Measurements from ENCODE around the gene TGFBI.

Gene TGFBI

DNA sequence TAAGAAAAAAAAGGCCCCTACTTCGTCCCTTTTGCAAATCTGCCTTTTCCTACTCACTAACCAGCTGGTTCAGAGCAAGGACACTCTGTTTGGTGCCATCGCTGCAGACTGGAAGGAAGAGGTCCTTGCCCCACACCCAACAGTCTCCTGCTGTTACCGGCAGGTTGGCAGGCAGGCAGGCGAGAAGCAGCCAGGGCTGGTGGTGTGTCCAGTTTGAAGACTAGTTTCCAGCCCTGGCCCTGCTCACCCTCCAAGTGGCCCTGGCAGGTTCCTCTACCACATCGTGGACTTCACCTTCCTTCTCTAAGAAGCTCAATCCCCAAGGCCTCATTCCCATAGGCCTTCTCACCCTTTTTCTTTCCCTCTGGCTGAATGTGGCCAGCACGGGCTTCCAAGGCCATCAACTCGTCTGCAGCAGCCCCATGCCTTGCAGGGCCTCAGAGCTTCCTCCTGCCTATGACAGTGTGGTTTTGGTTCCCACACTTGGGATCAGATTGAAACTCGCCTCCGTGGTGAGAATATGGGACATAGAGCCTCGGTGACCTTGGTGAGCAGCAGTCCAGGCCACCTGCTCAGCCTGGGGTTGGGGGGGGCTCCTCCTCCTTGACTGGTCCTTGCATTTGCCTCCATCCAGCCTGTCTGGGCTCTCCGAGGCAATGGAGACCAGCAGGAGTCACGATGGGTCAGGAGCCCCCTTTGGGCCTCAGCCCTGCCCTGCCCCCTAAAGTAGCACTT, 22.9 kb downstream of the TGFBI start:
- DNase-seq: no peak

DNA sequence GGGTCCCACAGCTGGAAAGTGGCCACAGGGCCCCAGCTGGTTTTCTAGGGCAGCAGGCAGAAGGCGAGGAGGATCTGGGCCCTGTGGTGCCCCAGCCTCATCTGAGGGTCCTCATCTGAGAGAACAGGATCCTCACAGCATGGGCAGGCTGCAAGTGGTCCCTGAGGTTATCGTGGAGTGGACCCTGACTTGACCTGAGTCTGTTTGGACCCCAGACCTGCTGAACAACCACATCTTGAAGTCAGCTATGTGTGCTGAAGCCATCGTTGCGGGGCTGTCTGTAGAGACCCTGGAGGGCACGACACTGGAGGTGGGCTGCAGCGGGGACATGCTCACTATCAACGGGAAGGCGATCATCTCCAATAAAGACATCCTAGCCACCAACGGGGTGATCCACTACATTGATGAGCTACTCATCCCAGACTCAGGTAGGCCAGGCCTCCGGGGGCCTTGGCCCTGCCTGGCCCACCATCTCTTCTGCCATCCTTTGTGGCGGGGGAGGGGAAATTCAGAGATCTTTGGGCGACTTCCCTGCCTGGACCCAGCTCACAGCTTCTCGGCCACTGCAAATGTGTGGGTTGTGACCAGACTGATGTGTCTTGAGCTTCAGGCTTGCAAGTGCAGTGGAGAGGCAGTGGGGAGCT, 24.0 kb downstream of the TGFBI start:
- DNase-seq: no peak

DNA sequence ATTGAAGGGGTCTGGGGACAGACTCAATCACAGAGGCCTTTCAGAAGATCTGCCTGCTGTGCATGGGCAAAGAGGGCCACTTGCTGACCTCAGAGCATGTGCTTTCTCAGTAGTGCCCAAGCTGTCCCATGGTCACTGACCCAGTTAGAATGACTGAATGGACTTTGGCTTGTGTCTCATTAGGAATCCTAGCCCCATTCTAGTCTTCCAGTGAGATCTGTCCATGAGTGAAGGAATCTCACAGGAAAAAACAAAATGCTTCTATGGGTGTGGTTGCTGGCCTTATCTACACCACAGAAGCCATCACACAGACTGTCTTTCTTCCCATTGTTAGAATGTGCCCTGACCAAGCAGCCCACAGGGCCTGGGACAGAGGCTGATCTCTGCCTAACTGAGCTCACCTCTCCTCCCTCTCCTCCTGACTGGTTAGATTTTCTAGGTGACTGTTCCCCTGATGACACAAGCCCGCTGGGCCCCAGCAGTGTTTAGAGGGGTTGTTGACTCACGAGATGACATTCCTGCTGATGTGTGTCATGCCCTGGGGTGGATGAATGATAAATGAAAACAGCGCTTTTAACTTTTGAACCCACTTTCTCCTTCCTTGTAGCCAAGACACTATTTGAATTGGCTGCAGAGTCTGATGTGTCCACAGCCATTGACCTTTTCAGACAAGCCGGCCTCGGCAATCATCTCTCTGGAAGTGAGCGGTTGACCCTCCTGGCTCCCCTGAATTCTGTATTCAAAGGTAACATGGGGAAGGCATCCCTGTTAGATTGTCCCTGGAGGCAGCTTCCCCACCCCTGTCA, 24.8 kb downstream of the TGFBI start:
- DNase-seq: no peak

DNA sequence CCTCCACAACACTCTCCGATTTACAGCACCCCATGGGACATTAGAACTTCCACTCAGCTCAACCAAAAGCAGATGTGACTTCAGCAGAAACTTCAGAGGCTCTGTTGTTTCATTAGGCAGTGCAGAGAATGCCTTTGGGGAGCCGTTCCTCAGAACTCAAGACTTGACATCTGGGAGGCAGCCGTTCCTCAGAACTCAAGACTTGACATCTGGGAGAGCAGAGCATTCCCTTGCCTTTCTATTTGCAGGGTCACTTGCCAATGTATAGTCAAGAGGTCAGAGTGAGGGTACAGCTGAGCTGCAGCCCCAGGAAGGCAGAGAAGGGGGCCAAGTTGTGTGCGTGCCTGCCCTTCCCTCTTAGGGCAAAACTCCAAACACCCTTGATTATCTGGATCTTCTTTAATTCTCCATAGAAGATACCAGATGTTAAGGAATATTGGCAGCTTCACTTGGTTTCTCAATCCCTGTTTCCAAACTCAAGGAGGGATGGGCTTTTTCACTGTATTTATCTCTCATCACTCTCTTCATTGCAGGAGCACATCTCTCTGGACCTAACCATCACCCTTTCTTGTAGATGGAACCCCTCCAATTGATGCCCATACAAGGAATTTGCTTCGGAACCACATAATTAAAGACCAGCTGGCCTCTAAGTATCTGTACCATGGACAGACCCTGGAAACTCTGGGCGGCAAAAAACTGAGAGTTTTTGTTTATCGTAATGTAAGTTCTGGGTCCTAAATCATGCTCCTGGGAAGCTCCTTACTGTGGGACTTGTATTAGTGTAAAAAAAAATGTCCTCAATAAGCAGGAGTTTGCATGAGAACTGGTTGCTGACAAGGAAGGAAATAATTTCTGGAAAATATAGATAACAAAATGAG, 25.6 kb downstream of the TGFBI start:
- DNase-seq: no peak

DNA sequence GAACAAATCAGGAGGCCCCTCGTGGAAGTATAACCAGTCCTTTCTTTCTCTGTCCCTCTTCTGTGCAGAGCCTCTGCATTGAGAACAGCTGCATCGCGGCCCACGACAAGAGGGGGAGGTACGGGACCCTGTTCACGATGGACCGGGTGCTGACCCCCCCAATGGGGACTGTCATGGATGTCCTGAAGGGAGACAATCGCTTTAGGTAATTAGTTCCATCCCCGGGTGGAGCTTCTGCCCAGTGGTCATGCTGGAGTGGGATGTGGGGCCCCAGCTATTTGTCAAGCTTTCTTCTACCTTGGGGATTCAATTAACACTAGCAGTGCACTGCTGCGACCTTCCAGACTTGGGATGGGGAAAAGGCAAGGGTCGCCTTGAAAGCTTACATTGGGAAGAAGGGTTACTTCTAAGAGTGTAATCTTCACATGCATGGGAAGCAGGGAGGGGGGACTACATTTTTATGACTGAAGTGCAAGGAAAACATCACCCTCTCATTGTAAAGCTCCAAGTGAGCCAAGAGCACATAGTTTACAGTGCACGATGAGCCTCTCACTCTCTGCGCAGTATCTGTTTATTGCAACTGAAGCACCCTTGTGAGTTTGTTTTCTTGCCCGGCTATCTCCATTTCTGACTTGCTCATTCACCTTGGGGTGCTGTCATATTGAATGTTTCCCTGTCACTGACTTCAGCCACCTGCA, 27.0 kb downstream of the TGFBI start:
- DNase-seq: no peak

DNA sequence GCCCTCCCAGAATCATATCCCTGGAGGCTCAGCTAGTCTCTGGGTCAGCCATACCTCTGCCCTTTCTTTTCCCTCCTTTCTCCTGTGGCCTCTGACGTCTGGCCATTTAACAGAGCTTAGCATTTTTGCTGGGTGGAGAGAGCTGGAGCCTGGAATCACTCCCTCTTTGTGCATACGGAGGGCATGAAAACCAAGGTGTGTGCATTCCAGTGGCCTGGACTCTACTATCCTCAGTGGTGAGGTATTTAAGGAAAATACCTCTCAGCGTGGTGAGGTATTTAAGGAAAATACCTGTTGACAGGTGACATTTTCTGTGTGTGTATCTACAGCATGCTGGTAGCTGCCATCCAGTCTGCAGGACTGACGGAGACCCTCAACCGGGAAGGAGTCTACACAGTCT, 27.5 kb downstream of the TGFBI start:
- DNase-seq: no peak

DNA sequence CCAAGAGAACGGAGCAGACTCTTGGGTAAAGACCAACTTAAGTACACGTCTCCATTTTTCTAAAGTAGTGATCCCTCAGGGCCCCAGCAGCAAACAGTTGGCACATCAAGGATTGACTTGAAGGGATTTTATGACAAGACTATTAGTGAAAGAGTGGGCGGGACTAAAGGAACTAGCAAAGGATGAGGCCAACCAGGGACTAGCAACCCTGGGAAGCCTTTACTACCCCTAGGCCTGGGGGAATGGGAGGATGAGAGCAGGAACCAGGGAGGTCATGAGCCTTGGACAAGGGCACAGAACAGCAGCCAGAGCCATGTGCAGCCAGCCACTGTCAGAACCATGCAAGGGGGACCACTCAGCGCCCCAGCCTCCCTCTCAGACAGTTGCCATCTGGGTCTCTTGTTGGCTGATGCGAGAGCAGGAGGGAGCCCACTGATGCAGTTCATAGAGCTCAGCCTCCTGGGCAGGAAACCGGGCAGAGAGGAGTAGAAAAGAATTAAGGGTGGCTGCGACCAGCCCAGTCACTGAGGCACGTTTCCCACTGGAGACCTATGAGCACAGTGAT, 28.1 kb downstream of the TGFBI start:
- no peak for DNase-seq

DNA sequence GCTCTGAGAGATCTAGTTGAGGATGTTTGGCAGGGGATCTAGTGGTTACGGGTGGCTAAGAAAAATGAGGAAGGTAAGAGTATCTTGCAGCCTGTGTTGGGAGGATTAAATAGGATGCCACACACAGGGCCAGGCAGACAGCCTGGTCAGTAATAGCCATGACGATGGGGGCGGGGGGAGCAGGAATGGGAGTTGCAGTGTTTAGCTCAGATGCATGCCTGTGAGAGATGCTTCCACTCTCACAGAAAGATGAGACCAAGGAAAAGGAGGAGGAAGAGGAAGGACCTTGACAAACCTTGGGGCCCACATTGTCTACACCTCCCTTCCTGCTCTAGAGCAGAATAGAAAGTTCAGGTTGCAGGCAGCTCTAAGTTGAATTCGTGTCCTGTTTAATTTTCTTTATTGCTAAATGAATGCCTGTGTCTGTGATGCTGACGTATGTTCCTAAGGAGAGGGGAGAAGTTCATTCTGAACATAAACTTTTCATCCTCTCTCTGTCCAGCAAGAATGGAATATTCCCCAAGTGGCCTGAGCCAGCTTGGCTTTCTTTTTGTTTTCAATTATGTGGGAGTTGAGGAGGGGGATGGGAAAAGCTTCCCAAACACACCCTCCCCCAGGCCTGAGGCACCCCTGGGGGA, 28.7 kb downstream of the TGFBI start:
- DNase-seq: no peak

DNA sequence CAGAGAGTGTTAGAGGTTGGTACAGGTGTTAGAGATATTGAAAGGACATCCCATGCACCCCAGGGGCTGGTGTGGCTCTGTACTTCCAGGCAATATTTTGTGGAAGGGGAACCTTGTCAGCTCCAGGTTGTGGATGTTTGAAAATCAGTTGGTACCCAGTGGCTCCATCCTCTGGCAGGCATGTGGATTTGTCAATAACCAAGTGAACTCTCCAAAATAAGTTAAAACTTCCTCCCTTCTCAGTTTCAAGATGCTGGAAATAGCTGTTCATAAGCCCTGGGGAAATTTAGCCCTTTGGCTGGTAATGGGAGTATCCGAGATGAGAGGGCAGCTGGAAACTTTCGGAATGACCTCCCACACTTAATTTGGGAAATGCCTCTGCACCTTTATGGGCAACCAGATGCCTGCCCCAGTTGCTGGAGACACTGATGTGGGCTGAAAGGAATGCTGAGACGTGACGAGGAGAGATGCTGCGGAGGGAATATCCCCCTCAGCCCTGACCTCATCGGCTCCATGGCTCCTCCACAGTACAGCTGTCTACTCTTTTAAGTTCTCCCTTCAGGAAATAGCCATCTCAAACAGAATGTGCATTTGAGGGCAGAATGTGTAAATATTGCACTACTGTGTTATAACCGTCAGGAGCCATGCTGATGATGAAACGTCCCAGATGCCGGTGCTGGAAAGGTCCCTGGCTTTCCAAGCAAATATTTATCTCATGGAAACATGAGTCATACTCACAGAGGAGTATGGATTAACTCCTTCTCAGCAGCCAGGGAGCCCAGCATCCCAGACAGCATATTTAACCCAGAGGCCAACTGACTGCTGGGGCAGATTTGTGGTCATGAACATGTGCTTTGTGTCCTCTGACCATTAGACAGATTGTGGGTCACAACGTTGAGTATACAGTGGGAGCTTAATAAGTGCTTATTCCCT, 29.5 kb downstream of the TGFBI start:
- DNase-seq: no peak

DNA sequence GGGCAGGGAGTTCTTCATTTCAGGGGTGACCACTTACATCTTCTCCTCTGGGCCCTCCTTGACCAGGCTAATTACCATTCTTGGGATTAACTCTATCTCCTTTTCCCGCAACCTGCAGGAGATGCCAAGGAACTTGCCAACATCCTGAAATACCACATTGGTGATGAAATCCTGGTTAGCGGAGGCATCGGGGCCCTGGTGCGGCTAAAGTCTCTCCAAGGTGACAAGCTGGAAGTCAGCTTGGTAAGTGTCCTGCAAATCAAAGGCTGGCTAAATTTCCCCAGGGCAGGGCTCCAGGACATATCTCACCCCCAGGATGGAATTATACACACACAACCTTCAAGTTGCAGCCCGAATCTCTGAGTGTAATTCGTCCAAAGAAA, 30.2 kb downstream of the TGFBI start:
- no peak for DNase-seq

DNA sequence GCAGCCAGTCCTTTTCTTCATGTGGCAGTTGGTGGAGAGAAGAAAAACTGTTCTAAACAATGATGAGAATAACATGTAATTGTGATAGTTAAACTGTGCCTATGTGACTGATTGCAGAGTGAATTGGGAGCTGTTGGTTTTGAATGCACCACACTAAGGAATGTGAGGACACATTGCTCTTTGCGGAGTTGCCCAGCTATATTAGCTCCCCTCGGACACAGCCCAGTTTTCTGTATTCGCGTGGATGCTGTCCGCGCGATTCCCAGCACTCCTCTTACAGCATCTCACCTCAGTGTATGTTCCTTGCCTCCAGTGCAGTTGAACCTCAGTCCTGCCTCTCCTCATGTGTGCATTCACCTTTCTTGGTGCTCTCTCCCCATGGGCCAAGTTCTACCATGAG, 32.2 kb downstream of the TGFBI start:
- DNase-seq: no peak

DNA sequence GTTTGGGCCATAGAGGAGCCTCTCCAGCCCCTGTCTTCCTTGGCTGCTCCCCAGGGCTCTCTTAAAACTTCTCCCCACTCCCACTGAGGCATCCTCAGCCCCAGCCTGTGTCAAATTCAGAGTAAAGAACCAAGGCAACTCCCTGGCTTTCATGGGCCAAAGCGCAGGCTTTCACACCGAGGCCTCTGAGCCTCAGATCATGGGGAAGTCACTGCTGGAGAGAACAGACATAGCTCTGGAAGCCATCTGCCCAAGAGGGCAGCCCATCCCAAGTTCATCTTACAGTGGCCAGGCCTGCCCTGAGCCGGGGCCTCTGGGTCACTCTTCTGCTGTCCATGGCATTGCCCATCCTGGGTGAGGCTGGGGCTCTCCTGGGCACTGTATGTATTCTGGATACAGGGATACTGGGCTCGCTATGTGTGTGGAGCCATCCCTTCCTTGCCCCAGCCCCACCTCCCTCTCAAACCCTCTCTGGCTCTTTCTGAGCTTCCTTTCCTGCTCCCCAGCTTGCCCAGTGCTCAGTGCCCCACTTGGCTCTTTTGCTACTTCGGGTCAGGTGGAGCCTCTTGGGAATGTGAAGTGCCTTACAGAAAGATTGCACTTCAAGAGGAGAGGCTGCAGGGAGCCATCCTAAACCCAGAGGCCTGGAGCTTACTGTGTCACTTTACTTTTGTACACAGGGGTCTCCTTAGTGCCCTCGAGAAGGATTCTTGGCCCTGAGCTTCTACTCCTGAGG, 33.0 kb downstream of the TGFBI start:
- no peak for DNase-seq

DNA sequence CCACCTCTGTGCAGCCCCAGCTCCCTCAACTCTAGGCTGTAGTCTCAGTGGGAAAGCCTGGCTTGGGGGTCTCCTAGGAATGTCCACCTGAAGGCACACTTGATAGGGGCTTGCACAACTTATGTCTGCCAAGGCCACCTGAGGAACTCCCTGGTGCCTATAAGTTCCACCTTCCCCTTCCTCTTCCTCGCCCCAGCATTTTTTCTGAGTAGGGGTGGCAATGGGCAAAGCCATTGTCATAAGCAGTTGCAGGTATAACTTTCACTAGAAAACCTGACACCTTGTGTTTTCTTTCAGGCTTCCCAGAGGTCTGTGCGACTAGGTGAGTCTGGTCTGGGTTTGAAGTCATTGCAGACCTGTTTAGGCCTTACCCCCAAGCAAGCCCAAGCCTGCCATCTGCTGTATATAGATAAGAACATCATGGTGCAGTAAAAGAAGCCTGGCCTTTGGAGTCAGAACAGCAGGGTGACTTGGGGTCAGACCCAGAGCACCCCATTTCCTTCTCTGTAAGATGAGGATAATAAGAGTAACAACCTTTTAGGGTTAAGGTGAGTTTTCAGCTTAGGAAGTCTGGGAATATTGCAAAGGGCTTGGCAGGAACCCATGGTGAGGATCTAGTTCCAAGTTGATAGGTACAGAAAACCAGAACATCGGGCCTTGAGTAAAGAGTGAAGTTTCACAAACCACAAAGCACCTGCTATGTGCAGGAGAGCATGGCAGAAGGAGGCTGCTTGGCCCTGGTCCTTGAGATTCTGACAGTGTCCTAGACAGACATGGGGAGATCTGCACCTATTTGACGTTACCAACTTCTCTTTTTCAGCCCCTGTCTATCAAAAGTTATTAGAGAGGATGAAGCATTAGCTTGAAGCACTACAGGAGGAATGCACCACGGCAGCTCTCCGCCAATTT, 33.8 kb downstream of the TGFBI start:
- no peak for DNase-seq

DNA sequence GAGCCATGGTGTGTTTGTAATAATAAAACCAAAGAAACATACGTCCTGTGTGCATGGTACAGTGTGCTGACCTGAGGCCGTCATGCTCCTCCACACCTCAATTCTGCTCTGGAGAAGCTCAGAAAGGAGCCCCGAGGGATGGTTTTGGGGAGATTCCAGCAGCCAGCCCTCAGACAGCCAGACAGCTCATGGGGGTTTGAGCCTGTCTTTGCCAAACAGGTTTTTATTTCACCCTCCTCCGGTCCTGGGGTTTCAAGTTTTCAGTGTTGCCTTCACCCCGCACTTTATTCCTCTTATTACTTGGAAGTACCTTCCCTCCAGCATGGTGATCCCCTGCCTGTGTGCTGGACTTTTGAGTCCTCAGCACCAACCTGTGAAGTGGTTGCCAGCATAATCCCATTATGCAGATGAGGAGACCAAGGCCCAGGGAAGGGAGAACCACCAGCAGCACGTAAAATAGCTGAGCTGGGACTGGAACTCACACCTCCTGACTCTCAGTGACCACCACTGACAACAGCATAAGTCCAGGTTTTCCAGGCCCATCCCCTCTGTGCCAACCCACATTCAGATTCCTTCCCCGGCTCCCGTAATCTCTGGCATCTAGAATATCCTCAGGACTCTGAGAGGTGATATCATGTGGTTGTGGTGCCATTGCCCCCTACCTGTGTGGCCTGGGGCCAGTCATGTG, 35.1 kb downstream of the TGFBI start:
- DNase-seq: no peak

DNA sequence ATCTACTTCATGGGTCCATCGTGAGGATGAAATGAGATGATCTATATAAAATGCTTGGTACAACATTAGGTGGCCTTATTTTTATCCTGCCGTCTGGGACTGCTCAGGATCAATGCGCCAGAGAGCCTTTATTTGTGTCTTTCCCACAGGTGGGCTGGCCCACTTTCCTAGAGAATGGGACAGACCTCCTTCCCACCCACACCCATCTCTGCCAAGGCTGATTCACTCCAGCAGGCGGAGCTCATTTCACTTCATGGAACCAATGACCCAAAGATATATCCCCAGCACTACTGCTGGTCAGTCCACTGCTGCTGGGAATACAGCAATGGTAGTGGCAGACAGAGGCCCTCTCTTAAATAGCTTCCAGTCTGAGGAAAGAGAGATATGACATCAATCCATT, 35.7 kb downstream of the TGFBI start:
- no peak for DNase-seq

DNA sequence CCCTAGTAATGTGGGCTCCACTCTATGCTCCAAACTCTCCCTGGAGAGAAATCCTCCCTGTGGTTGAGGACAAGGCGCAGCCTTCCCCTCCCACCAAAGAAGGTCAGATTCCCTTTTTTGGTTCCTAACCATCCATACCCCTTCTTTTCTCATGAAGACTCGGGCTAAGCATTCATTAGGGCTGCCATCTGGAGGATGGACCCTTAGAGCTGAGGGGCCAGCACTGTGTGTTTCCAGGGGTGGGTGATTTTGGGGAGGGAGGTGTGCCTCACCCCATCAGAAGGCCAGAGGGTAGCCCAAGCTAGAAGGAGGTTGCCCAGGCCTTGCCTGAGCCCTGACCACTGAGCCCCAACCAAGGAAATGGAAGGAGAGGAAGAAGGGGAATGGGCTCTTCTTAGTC, 36.8 kb downstream of the TGFBI start:
- DNase-seq: no peak

DNA sequence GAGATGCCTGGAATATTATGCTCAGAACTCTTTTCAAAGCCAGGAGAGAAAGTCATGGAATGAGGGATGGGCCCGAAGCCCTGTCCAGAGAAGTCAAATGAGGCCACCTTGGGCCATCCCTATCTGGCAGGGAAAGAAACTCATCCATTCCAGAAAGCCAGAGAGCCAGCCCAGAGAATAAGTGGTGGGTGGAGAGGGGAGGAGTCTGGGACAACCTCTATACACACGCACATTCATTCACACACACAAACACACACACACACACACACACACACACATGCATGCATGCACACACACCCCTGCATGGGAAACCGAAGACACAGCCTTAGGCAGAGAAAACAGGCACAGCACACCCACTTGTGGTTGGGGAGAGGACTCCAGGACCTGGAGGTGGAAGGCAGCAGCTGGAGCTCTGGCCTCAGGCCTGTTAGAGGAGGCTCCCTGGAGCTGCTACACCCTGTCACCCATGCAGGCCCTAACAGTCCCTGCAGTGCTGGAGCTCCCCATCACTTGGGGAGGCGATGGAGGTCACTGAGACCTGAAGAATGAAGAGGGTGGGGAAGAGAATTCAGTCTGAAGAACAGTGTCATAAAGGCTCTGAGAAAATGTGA, 38.0 kb downstream of the TGFBI start:
- DNase-seq: no peak

Data from NCI-H2227 treated with DMSO at 0.1 percent for 48 hours (cell line).